GM19023 (cell line): ENCODE measurements around the gene CCDC93.
"Not testable (repeated sequence)": the region's sequence is repeated elsewhere in the genome, so short reads cannot be mapped to it uniquely, and the experiment has no call there.

Experiments
- ATAC-seq: cut with Tn5 transposase; IDR thresholded peaks from one replicate; pipeline ENCODE4 v1.9.1; 2021; ENCODE audit warnings: mild to moderate bottlenecking, moderate library complexity; ENCODE audit not compliant: unreplicated experiment

The CCDC93 gene

GRCh38 chr2:118046634-118047210 lies 32.9 kb upstream of the CCDC93 start:
- no peak for ATAC-seq

DNA sequence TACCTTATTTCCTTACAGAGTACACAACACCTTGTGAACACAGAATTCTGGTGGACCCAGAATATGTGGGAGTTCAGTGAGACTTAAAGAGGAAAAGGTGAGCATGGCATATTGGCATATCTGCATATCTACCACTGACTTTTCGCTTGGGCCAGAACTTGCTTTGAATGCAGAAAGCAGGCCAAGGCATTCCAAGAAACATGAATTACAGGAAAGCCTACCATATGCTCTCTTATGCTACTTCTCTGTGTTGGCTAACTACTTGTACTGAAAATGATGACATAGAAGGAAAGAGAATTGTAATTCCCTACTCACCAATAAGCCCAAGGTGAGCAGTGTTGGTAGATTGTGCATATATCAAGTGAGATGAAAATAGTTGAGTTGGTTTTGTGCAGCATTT lies 31.4 kb upstream of the CCDC93 start:
- no peak for ATAC-seq

GRCh38 chr2:118044854-118045253 lies 31.0 kb upstream of the CCDC93 start:
- ATAC-seq, result no peak

GRCh38 chr2:118044103-118044716 lies 30.3 kb upstream of the CCDC93 start:
- no peak for ATAC-seq

DNA sequence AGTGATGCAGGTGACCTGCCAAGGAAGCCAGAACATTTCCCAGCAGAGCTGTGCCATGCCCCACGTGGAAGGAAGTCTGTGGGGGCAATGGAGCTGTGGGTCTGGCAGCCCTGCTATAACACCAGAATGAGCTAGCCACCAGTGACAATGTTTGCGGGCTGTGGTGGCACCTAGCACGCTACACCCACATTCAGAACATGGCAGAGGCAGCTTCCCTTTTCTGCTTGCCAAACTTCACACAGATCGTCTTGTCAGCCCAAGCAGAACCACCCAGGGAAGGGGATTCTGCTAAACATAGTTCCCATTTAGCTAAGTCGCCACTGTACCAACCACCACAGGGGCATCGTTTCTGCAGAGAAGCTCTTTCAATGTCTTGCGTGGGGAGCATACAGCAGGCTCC lies 27.0 kb upstream of the CCDC93 start:
- no peak for ATAC-seq

GRCh38 chr2:118032169-118033013 lies 18.5 kb upstream of the CCDC93 start:
- peak; percentile 96 for ATAC-seq

DNA sequence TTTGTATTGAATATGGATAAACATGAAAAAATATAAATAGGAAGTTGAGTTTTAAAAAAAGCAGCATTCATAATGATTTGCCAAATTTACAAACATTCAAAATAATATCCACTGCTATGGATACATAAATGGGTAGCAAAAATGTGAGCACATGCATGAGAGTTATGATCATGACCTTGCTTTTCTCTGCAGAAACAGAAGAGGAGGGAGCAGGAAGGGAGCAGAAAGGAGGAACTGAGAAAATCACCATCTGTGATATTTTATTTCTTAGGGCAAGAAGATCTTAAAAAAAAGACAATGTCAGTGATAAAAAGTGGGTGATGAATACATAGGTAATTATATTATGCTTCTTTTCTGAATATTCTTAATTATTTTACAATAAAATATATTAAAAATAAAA lies 17.7 kb upstream of the CCDC93 start:
- ATAC-seq, result no peak

DNA sequence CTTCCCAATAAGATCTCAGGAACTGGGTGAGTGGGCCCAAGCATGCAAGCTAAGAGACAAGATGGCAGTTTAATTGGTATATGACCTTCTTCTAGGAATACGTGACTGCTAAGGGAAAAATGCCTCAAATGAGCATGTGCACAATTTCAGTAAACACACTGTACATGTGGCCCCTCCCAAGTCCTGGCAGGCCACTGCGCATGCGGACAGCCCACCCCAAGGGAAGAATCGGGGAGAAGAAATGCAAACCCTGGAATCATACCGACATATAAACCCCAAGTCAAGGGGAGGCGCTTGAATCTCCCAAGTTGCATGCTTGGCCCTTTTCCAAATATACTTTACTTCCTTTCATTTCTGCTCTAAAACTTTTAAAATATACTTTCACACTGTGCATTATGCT lies 15.2 kb upstream of the CCDC93 start:
- ATAC-seq, result no peak

- ATAC-seq, result no peak
These were observed 7.5 kb upstream of the CCDC93 start for GRCh38 chr2:118021356-118021755.

GRCh38 chr2:118019821-118020220 lies 6.0 kb upstream of the CCDC93 start:
- ATAC-seq, result no peak

GRCh38 chr2:118016911-118017310 lies 3.0 kb upstream of the CCDC93 start:
- ATAC-seq, result no peak

GRCh38 chr2:118015761-118016160 lies 1.9 kb upstream of the CCDC93 start:
- ATAC-seq, result not testable (repeated sequence)

DNA sequence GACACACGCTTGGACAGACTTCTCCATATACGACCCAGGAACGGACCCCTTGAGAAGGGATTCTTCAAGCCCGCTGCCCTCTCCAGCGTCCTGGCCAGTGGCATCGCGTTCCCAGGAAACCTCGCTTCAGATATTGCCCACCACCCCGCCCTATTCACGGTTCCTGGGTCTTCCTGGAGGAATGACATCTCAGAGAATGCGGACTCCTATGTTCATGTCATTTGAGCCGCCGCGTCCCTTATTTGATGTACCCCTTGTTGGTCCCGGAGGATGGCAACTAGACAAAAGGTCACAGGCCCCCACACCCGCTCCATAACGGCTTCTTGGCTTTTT lies 588 bp upstream of the CCDC93 start:
- no peak for ATAC-seq

DNA sequence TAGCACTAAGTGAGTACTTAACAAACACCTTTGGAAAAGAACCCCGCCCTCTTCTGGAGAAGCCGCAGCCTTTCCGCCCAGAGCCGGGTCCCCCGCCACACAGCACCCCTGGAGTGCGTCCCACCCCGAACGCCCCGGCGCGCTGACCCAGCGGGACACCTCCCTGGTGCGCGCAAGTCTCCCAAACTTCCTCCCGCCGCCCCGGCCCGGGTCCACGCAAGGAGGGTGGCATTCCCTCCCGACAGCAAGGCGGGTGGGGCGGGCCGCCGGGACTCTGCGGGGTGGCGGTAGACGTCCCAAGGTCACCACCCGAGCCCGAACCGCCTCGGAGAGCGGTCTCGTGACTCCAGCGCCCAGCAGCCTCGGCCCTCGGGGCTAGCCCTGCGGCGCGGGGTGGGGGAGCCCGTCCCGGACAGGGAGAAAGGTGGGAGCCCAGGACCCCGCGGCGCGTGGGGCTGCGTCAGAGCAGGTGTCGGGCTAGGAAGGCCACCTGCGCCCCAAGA lies 598 bp downstream of the CCDC93 start:
- ATAC-seq, result peak; percentile 39

GRCh38 chr2:118012778-118013177 lies 1.1 kb downstream of the CCDC93 start:
- no peak for ATAC-seq

DNA sequence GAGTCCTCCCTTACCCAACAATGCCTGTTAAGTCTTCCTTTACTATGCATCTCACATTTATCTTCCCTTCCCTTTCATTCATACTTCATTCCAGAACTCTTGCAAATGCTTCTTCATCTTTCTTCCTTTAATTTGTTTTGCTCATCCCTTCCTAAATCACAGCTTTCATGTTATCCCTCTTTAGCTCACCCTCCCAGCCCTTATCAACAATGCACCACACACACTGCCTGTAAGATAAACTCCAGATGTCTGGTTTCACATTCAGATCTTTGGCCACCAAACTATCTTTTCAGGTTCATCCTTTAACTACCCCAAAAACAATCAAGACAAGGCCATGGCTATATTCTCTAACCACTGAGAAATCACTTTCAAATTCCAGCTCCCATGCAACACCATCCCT lies 3.4 kb downstream of the CCDC93 start:
- no peak for ATAC-seq

DNA sequence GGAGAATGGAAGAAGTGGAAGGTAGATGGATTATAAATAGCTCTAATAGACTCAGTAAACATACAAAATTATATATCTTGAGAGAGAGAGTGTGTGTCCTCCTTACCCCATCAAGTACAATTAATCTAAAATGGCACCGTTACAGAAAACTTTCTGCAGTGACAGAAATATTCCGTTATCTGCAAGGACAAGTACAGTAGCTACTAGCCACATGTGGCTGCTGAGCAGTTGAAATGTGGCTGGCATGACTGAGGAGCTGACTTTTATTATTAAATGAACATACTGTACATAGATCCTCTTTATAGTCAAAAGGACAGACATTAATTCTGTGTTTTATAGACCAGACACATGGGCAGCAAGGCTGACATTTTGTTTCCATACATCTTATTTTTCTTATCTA lies 7.0 kb downstream of the CCDC93 start:
- ATAC-seq, result no peak

- no peak for ATAC-seq
These were observed 7.5 kb downstream of the CCDC93 start for GRCh38 chr2:118006326-118006725.

GRCh38 chr2:118003396-118003824 lies 10.5 kb downstream of the CCDC93 start:
- peak; percentile 99 for ATAC-seq

DNA sequence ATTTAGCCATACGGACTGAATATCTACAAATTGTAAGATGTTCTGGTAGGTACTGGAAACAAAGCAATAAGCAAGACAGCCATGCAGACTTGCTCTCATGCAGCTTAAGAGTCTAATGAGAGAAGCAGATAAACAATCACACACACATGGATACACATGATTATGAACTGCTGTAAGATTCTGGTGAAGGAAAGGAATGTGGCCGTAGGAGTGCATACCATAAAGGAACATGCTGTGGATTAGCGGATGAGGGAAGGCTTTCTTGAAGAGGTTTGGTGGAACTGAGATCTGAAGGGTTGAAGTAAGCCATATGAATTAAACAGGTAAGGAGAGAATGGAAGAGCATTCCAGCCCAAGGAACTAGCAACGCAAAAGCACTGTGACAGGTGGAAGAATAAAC lies 13.8 kb downstream of the CCDC93 start:
- no peak for ATAC-seq

DNA sequence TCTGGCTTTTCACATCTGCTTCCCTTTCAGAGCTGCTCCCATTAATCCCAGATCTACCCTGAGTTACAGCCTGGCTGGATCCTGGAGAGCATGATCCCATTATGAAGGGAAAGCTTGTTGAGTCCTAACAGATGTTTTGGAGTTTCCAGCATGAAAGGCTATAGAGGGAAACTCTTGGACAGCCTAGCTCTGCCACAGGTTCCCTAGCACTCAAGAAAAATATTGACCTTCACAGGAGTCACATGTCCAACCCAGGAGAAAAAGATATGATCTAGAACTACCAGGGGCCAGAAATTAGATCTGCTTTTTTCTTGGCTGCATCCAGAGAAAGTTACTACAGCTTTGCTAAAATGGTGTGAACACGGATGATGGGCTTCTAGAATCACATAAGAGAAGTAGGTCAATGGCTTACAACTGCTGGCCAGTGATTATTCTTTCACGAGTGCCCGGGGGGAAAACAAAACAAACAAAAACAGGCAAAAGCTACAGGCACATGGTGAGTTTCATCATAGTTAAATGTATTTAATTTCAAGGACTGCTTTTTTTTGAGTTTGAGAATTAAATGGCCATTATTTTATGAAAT lies 15.9 kb downstream of the CCDC93 start:
- ATAC-seq, result no peak

DNA sequence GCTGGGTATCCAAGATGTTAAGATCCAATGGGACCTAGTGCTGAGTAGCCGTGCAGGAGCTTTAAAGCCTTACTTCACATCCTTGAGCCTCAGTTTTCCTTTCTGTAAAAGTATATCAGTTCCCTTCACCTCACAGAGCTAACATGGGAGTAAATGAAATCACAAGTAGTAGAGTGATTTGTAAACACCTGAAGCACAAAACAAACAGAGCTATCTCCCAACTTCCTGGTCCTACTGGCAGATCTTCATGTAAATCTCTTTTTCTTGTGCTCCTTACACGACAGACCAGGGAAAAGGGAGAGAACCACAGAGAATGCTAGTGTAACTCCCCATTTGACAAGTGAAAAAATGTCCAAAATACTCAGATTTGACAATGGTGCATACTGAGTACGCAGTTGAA lies 17.3 kb downstream of the CCDC93 start:
- no peak for ATAC-seq
